ENCODE data around the gene JUP.

DNA sequence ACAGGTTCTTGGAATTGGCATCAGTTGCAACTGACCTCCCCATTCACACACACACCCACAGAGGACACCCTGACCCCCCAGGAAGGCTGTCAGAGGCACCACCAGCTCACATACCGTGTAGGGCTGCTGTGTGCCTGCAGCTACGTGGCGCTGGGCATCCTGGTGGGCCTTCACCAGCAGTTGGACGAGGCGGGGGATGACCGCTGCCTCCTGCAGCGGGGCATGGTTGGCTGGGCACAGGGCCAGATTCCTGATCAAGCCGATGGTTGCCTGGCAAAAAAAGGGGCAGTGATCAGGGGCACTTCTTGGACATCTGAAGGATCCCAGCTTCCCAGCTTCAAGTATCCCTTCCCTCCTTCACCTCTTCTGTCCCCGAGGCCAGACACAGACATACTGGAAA, 27.9 kb downstream of the JUP start:
- TF ChIP-seq, protein P1, sequence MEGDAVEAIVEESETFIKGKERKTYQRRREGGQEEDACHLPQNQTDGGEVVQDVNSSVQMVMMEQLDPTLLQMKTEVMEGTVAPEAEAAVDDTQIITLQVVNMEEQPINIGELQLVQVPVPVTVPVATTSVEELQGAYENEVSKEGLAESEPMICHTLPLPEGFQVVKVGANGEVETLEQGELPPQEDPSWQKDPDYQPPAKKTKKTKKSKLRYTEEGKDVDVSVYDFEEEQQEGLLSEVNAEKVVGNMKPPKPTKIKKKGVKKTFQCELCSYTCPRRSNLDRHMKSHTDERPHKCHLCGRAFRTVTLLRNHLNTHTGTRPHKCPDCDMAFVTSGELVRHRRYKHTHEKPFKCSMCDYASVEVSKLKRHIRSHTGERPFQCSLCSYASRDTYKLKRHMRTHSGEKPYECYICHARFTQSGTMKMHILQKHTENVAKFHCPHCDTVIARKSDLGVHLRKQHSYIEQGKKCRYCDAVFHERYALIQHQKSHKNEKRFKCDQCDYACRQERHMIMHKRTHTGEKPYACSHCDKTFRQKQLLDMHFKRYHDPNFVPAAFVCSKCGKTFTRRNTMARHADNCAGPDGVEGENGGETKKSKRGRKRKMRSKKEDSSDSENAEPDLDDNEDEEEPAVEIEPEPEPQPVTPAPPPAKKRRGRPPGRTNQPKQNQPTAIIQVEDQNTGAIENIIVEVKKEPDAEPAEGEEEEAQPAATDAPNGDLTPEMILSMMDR (conservative IDR thresholded peaks at IDR 0.05; ENCODE audit: low read depth, low read length): no peak
- no peak for TF ChIP-seq EZH2 (IDR thresholded peaks at IDR 0.05; ENCODE audit: low read length, unreplicated experiment)
